BLaER1 (cell line): Measurements from ENCODE around the gene DGKD.

Source experiments
- H3K27ac ChIP-seq: shearing (Covaris generic); formaldehyde crosslinking; 2 replicates; pipeline ENCODE4 v1.8.1; 2022
- H3K27me3 ChIP-seq: shearing (Covaris generic); formaldehyde crosslinking; 2 replicates; pipeline ENCODE4 v1.8.1; 2022
- H3K36me3 ChIP-seq: shearing (Covaris generic); formaldehyde crosslinking; 2 replicates; pipeline ENCODE4 v1.8.1; 2022
- H3K4me1 ChIP-seq: shearing (Covaris generic); formaldehyde crosslinking; 2 replicates; pipeline ENCODE4 v1.8.1; 2022
- H3K4me2 ChIP-seq: shearing (Covaris generic); formaldehyde crosslinking; 2 replicates; pipeline ENCODE4 v1.8.1; 2022
- H3K4me3 ChIP-seq: shearing (Covaris generic); formaldehyde crosslinking; 2 replicates; pipeline ENCODE4 v1.8.1; 2022
- H3K9ac ChIP-seq: shearing (Covaris generic); formaldehyde crosslinking; 2 replicates; pipeline ENCODE4 v1.8.1; 2022
- H3K9me3 ChIP-seq: shearing (Covaris generic); formaldehyde crosslinking; 2 replicates; pipeline ENCODE4 v1.8.1; 2022
- H4K20me1 ChIP-seq: shearing (Covaris generic); formaldehyde crosslinking; 2 replicates; pipeline ENCODE4 v1.8.1; 2022
- Cebpa-rat ChIP-seq: shearing (Covaris generic); IDR thresholded peaks from 2 replicates; pipeline ENCODE4 v1.8.1; 2022

Gene DGKD

DNA sequence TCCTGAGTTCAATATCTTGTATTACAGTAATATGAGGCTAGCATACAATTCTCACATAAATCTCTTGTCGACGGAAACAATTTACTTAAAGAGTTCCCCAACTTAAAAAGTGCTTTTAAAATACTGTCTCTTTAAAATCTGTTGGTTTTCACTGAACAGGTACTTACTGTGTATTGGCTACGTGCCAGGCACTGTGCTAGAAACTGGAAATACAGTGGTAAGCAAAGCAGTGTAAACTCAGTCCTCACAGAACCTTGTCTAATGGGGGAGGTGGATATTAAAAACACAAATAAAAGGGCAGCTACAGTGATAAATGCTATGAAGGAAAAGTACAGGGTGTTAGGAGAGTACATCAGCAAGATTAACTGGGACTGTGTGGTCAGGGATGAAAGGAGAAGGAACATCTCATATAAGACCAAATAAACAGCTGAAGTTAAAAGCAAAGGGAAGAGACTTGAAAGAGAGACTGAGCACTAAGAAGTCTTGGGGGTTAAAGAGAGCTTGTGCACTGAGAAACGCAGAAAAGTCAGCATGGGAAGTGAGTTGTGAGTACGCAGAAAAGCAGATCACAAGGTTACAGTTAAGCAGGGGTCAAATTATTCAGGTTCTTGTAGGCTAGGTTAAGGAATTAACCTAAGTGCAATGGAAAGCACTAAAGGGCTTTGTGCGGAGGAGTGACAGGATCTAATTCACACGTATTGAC lies 159.8 kb downstream of the DGKD start:
- Histone ChIP-seq H3K4me1 (no peaks in the 10 kb centered on the region), H3K27ac (no peak overlapping the region), H3K9me3 (no peaks in the 10 kb centered on the region), H4K20me1 (no peaks in the 10 kb centered on the region), H3K9ac (no peak overlapping the region), H3K27me3 (no peaks in the 10 kb centered on the region), H3K4me3 (no peak overlapping the region), H3K36me3 (no peaks in the 10 kb centered on the region; the same call in 1 of the 2 replicates), H3K4me2 (no peak overlapping the region)
- no peak for TF ChIP-seq Cebpa-rat

DNA sequence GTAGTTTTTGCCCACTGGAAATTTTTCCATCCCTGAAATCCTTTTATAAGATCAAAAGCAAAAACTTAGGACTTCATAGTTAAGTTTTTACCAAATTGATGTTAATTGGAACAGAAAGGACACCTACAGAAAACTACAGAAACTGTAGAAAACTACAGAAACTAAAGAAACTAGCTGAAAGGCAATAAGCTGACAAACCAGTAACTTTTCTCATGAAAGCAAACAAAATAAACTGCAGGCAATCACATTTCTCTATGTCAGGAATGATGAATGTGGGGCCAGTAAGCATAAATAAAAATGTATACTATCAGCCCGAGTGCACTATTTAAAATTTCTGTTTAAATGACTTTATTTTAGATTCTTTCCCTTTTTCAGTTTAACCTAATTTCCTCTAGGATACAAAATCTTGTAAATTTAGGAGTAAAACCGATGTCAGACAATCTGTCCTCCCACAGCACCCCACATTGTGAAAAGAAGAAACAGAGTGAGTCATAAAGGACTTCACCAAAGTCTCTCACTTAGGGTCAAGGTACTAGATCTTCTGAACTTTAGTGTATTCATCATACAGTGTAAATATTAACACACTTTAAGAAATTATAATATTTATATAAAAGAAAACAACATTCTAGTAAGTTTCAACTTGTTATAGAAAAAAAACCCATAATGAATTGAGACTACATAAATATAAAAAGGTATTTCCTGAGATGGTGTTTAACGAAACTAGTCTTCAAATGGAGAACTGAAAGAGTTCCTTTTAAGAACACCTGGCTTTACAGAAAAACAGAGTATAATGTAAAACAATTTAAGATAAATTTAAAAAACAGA lies 165.7 kb downstream of the DGKD start:
- no peak overlapping the region for H3K9ac ChIP-seq
- H3K4me2 ChIP-seq: peak overlapping the region; percentile 11; the same call in 1 of the 2 replicates
- H3K27me3 ChIP-seq: no peaks in the 10 kb centered on the region
- no peak overlapping the region for H3K4me3 ChIP-seq
- H3K36me3 ChIP-seq: peaks cover 3% of the 10 kb centered on the region; the same call in 1 of the 2 replicates
- H4K20me1 ChIP-seq: no peaks in the 10 kb centered on the region
- H3K9me3 ChIP-seq: no peaks in the 10 kb centered on the region
- H3K27ac ChIP-seq: no peak overlapping the region
- H3K4me1 ChIP-seq: peaks cover 9% of the 10 kb centered on the region; the same call in 1 of the 2 replicates
- no peak for TF ChIP-seq Cebpa-rat
